Right lobe of liver (tissue), 6 donors: ENCODE measurements around the gene TNFAIP8L3. TPM values are rescaled to one million over a fixed set of nuclear protein-coding genes. Genes with fewer than 3 reads are reported as not detected.

Experiments
- ATAC-seq, 4 donors: fragments of 200-7000 bp; cut with Tn5 transposase; one replicate each; pipeline ENCODE4 v1.9.1; 2020; ENCODE audit warnings: mild to moderate bottlenecking in 4 of 4, moderate library complexity in 4 of 4
- DNase-seq, 3 donors: peaks; one replicate each; pipeline ENCODE4 v3.0.0-alpha.2; 2020
- H3K27ac ChIP-seq, 3 donors: fragments of 200-600 bp; one replicate each; pipeline ENCODE4 v1.8.0; 2022
- H3K27me3 ChIP-seq, 2 donors: fragments of 200-600 bp; one replicate each; pipeline ENCODE4 v1.8.0; 2022
- H3K36me3 ChIP-seq, 4 donors: fragments of 200-600 bp; sonication (generic) in 1 of 4; one replicate each; pipeline versions ENCODE4 v1.5.1 to v1.8.0; 2017 to 2022; ENCODE audit warnings: control low read depth in 1 of 4
- H3K4me1 ChIP-seq, 4 donors: fragments of 200-600 bp; sonication (generic) in 1 of 4; one replicate each; pipeline versions ENCODE4 v1.5.1 to v1.8.0; 2017 to 2022; ENCODE audit warnings: control low read depth in 1 of 4
- H3K4me3 ChIP-seq, 3 donors: fragments of 200-600 bp; one replicate each; pipeline ENCODE4 v1.8.0; 2022
- H3K9me3 ChIP-seq, 4 donors: fragments of 200-600 bp; sonication (generic) in 1 of 4; one replicate each; pipeline versions ENCODE4 v1.5.1 to v1.8.0; 2017 to 2022; ENCODE audit warnings: control low read depth in 1 of 4
- CTCF ChIP-seq, 4 donors: fragments of 200-600 bp in 3 of 4; fragments of 450-650 bp in 1 of 4; IDR thresholded peaks; one replicate each; pipeline versions ENCODE4 v1.5.1 to v1.8.0; 2016 to 2022; ENCODE audit warnings: antibody characterized with exemption in 4 of 4, mild to moderate bottlenecking in 2 of 4
- POLR2A ChIP-seq: fragments of 450-650 bp; IDR thresholded peaks from one replicate; pipeline ENCODE4 v1.6.1; 2017; ENCODE audit warnings: antibody characterized with exemption, mild to moderate bottlenecking
- WGBS: methylation state at CpG from one replicate; pipeline ENCODE4 v1.1.6; 2018; ENCODE audit warnings: low coverage, low lambda C conversion rate; ENCODE audit not compliant: insufficient coverage; ENCODE audit errors: missing lambda C conversion rate; 5-methylcytosine and 5-hydroxymethylcytosine counted together
- intact Hi-C, 2 donors: fragments of 100-400 bp; cut with DNase I; formaldehyde crosslinking; loops; one replicate each; pipeline versions ENCODE4 v1.11.2 to v1.14.1; 2022
- total RNA-seq, 6 experiments: library from RNA; depleted of rRNA in 2 of 6; stranded (reverse); fragments of >200 nt in 2 of 6; fragmentation: NEBNext Ultra II Directional in 3 of 6; extraction: Animal tissue kit (Norgen Biotek cat#: 25700) in 3 of 6; gene quantifications; one replicate each; pipeline versions ENCODE4 v1.1.0 to v1.2.4, GENCODE V29; 2016 to 2023
- donor health status: DM: no; HTN: yes; CAD: no.
- donor health status: DM: no; HTN: no; CAD: no.
- donor health status: DM: no; HTN: no; CAD: no.
- donor health status: DM: no; HTN: yes; CAD: no.
- donor health status: DM: no; HTN: yes; CAD: no.

Gene TNFAIP8L3
- total RNA-seq, 6 experiments from 2014 or later, result 0.49 to 2.0 (median 0.95) TPM

- WGBS, result 26% methylated on average over 4 of the region's 4 CpGs
- intact Hi-C loops, result no loop called here
- H3K9me3 ChIP-seq, result no peaks in the 10 kb centered on the region
- TF ChIP-seq POLR2A (no peak), CTCF (IDR thresholded peaks at IDR 0.05) (no peak)
- ATAC-seq (no peak), DNase-seq (no peak)
- H3K4me3 ChIP-seq, result no peak overlapping the region
- no peaks in the 10 kb centered on the region for H3K27me3 ChIP-seq
- H3K4me1 ChIP-seq, result no peaks in the 10 kb centered on the region
- H3K36me3 ChIP-seq, result no peaks in the 10 kb centered on the region
- no peak overlapping the region for H3K27ac ChIP-seq
These were observed 10.8 kb upstream of the TNFAIP8L3 start for GRCh38 chr15:51105430-51106016.

DNA sequence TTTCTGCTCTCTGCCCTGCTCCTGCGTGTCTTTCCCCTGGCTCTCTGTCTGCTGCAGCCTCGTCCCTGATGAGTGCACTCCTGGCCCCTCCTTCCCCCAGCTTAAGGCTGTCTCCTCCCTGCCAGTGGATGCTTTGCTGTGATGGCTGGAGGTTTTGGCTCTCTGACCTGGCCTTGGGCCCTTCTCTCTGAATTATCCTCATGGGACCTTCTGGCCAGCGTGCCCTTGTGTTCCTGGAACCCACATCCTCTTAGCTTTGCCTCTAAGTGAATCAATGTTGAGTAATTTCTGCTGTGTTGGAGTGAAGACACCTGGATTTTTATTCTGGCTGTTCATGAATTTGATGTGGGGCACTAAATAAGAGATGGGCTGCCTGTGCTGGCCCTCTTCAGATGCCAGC is 9.8 kb upstream of the TNFAIP8L3 start:
- no peaks in the 10 kb centered on the region for H3K27me3 ChIP-seq
- TF ChIP-seq POLR2A (no peak), CTCF (IDR thresholded peaks at IDR 0.05) (no peak)
- no peaks in the 10 kb centered on the region for H3K9me3 ChIP-seq
- intact Hi-C loops, result no loop called here
- no peaks in the 10 kb centered on the region for H3K4me1 ChIP-seq
- no peak overlapping the region for H3K4me3 ChIP-seq
- no peak for ATAC-seq
- 67% methylated on average over 3 of the region's 3 CpGs for WGBS
- H3K27ac ChIP-seq, result no peak overlapping the region
- H3K36me3 ChIP-seq, result no peaks in the 10 kb centered on the region
- DNase-seq, result no peak

DNA sequence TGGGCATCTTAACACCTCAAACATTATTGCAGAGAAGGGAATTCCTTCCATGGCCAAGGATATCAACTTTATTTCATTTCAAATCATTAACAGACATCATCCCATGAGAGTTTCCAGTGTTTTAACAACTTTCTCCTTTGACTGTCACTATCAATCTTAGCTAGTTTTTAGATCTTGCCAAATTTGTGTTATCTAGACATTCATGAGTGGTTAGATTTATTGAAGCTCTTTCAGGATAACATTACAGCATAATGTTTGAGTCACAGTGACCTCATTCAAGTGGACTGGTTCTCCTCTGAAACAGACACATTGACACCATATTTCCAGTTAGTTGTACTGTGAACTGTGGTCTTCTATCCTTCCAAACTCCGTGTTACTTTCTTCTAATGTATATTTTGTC is 8.6 kb upstream of the TNFAIP8L3 start:
- Histone ChIP-seq H3K4me1 (no peaks in the 10 kb centered on the region), H3K9me3 (no peaks in the 10 kb centered on the region), H3K27me3 (no peaks in the 10 kb centered on the region), H3K4me3 (no peak overlapping the region), H3K27ac (no peak overlapping the region), H3K36me3 (no peaks in the 10 kb centered on the region)
- WGBS, result 38% methylated on average over 1 of the region's 1 CpG
- no peak for ATAC-seq
- intact Hi-C loops, result no loop called here
- TF ChIP-seq POLR2A (no peak), CTCF (IDR thresholded peaks at IDR 0.05) (no peak)
- no peak for DNase-seq

- WGBS, result 66% methylated on average over 9 of the region's 9 CpGs
These were observed 6.2 kb upstream of the TNFAIP8L3 start for GRCh38 chr15:51100785-51101489.

More at GRCh38 chr15:51100785-51101489, 6.2 kb upstream of the TNFAIP8L3 start:
- no peaks in the 10 kb centered on the region for H3K27me3 ChIP-seq
- intact Hi-C loops, result no loop called here
- no peak overlapping the region for H3K27ac ChIP-seq
- no peaks in the 10 kb centered on the region for H3K36me3 ChIP-seq
- DNase-seq, result no peak
- H3K4me1 ChIP-seq, result no peaks in the 10 kb centered on the region
- ATAC-seq, result no peak
- H3K9me3 ChIP-seq, result no peaks in the 10 kb centered on the region
- H3K4me3 ChIP-seq, result no peak overlapping the region
- TF ChIP-seq POLR2A (no peak), CTCF (IDR thresholded peaks at IDR 0.05) (no peak)
